ENCODE data around the gene DTD1. TPM values are rescaled to one million over a fixed set of nuclear protein-coding genes. Genes with fewer than 3 reads are reported as not detected.

DTD1 gene
- total RNA-seq, 1 experiment from 2014 or later, result 66.2 TPM

- H3K9me3 ChIP-seq (replicated peaks), result no peaks in the 10 kb centered on the region
- no peaks in the 10 kb centered on the region for H3K27me3 ChIP-seq
- no peak overlapping the region for H3K27ac ChIP-seq
- H3K36me3 ChIP-seq, result no peaks in the 10 kb centered on the region
- H3K4me1 ChIP-seq, result no peaks in the 10 kb centered on the region
- H3K4me3 ChIP-seq, result no peak overlapping the region
- no peak for DNase-seq
Measured at GRCh38 chr20:18665135-18665534, 77.3 kb downstream of the DTD1 start.

GRCh38 chr20:18666803-18667415 is 79.1 kb downstream of the DTD1 start:
- Histone ChIP-seq H3K27ac (no peak overlapping the region), H3K36me3 (no peaks in the 10 kb centered on the region), H3K4me1 (no peaks in the 10 kb centered on the region), H3K27me3 (no peaks in the 10 kb centered on the region), H3K4me3 (no peak overlapping the region), H3K9me3 (replicated peaks) (no peaks in the 10 kb centered on the region)
- DNase-seq, result no peak

GRCh38 chr20:18669241-18670019 is 81.6 kb downstream of the DTD1 start:
- H3K27ac ChIP-seq, result no peak overlapping the region
- no peak overlapping the region for H3K4me3 ChIP-seq
- no peaks in the 10 kb centered on the region for H3K36me3 ChIP-seq
- no peaks in the 10 kb centered on the region for H3K9me3 ChIP-seq (replicated peaks)
- no peaks in the 10 kb centered on the region for H3K27me3 ChIP-seq
- H3K4me1 ChIP-seq, result no peaks in the 10 kb centered on the region
- DNase-seq, result no peak

- Histone ChIP-seq H3K27ac (no peak overlapping the region), H3K4me1 (no peaks in the 10 kb centered on the region)
- DNase-seq, result no peak
Measured at GRCh38 chr20:18671203-18671710, 83.4 kb downstream of the DTD1 start.

GRCh38 chr20:18672834-18673233 is 85.0 kb downstream of the DTD1 start:
- no peaks in the 10 kb centered on the region for H3K9me3 ChIP-seq (replicated peaks)
- no peaks in the 10 kb centered on the region for H3K36me3 ChIP-seq
- no peaks in the 10 kb centered on the region for H3K4me1 ChIP-seq
- no peak overlapping the region for H3K27ac ChIP-seq
- H3K27me3 ChIP-seq, result no peaks in the 10 kb centered on the region
- no peak overlapping the region for H3K4me3 ChIP-seq
- DNase-seq, result no peak

More at GRCh38 chr20:18671203-18671710, 83.4 kb downstream of the DTD1 start:
- no peaks in the 10 kb centered on the region for H3K36me3 ChIP-seq
- H3K4me3 ChIP-seq, result no peak overlapping the region
- no peaks in the 10 kb centered on the region for H3K9me3 ChIP-seq (replicated peaks)
- no peaks in the 10 kb centered on the region for H3K27me3 ChIP-seq

- Histone ChIP-seq H3K4me1 (no peaks in the 10 kb centered on the region), H3K4me3 (no peak overlapping the region), H3K9me3 (replicated peaks) (no peaks in the 10 kb centered on the region), H3K36me3 (no peaks in the 10 kb centered on the region), H3K27me3 (no peaks in the 10 kb centered on the region), H3K27ac (no peak overlapping the region)
- DNase-seq, result no peak
Measured at GRCh38 chr20:18676396-18676795, 88.5 kb downstream of the DTD1 start.

- Histone ChIP-seq H3K36me3 (no peaks in the 10 kb centered on the region), H3K27me3 (no peaks in the 10 kb centered on the region), H3K4me1 (no peaks in the 10 kb centered on the region), H3K9me3 (replicated peaks) (no peaks in the 10 kb centered on the region), H3K4me3 (no peak overlapping the region), H3K27ac (no peak overlapping the region)
- no peak for DNase-seq
Measured at GRCh38 chr20:18677126-18677525, 89.3 kb downstream of the DTD1 start.

GRCh38 chr20:18678549-18679419 is 90.9 kb downstream of the DTD1 start:
- Histone ChIP-seq H3K4me3 (no peak overlapping the region), H3K27ac (no peak overlapping the region), H3K9me3 (replicated peaks) (no peaks in the 10 kb centered on the region), H3K4me1 (no peaks in the 10 kb centered on the region), H3K27me3 (no peaks in the 10 kb centered on the region), H3K36me3 (no peaks in the 10 kb centered on the region)
- DNase-seq, result no peak

- H3K4me1 ChIP-seq, result no peaks in the 10 kb centered on the region
- no peak overlapping the region for H3K27ac ChIP-seq
- H3K27me3 ChIP-seq, result no peaks in the 10 kb centered on the region
- H3K9me3 ChIP-seq (replicated peaks), result no peaks in the 10 kb centered on the region
- DNase-seq, result no peak
- no peak overlapping the region for H3K4me3 ChIP-seq
- H3K36me3 ChIP-seq, result no peaks in the 10 kb centered on the region
Measured at GRCh38 chr20:18683839-18684238, 96.0 kb downstream of the DTD1 start.

- no peaks in the 10 kb centered on the region for H3K9me3 ChIP-seq (replicated peaks)
- H3K36me3 ChIP-seq, result no peaks in the 10 kb centered on the region
- DNase-seq, result no peak
- no peaks in the 10 kb centered on the region for H3K4me1 ChIP-seq
- no peak overlapping the region for H3K4me3 ChIP-seq
- H3K27ac ChIP-seq, result no peak overlapping the region
- H3K27me3 ChIP-seq, result no peaks in the 10 kb centered on the region
Measured at GRCh38 chr20:18684775-18685174, 96.9 kb downstream of the DTD1 start.

- no peak overlapping the region for H3K27ac ChIP-seq
- H3K4me3 ChIP-seq, result no peak overlapping the region
Measured at GRCh38 chr20:18685406-18685805, 97.6 kb downstream of the DTD1 start.

GRCh38 chr20:18686696-18687095 is 98.8 kb downstream of the DTD1 start:
- DNase-seq, result no peak
- Histone ChIP-seq H3K4me1 (no peaks in the 10 kb centered on the region), H3K36me3 (no peaks in the 10 kb centered on the region), H3K9me3 (replicated peaks) (no peaks in the 10 kb centered on the region), H3K27ac (no peak overlapping the region), H3K27me3 (no peaks in the 10 kb centered on the region), H3K4me3 (no peak overlapping the region)

More at GRCh38 chr20:18685406-18685805, 97.6 kb downstream of the DTD1 start:
- Histone ChIP-seq H3K36me3 (no peaks in the 10 kb centered on the region), H3K27me3 (no peaks in the 10 kb centered on the region), H3K4me1 (no peaks in the 10 kb centered on the region), H3K9me3 (replicated peaks) (no peaks in the 10 kb centered on the region)
- no peak for DNase-seq

- no peaks in the 10 kb centered on the region for H3K9me3 ChIP-seq (replicated peaks)
- H3K27ac ChIP-seq, result no peak overlapping the region
- H3K36me3 ChIP-seq, result no peaks in the 10 kb centered on the region
- DNase-seq, result no peak
- no peaks in the 10 kb centered on the region for H3K27me3 ChIP-seq
- H3K4me1 ChIP-seq, result no peaks in the 10 kb centered on the region
- no peak overlapping the region for H3K4me3 ChIP-seq
Measured at GRCh38 chr20:18688676-18689075, 100.8 kb downstream of the DTD1 start.

- no peaks in the 10 kb centered on the region for H3K9me3 ChIP-seq (replicated peaks)
- H3K27me3 ChIP-seq, result no peaks in the 10 kb centered on the region
- no peaks in the 10 kb centered on the region for H3K36me3 ChIP-seq
- DNase-seq, result no peak
- H3K4me3 ChIP-seq, result no peak overlapping the region
- no peaks in the 10 kb centered on the region for H3K4me1 ChIP-seq
- no peak overlapping the region for H3K27ac ChIP-seq
Measured at GRCh38 chr20:18689557-18689956, 101.7 kb downstream of the DTD1 start.

GRCh38 chr20:18692447-18692846 is 104.6 kb downstream of the DTD1 start:
- Histone ChIP-seq H3K27me3 (no peaks in the 10 kb centered on the region), H3K4me3 (no peak overlapping the region), H3K9me3 (replicated peaks) (no peaks in the 10 kb centered on the region), H3K36me3 (no peaks in the 10 kb centered on the region), H3K4me1 (no peaks in the 10 kb centered on the region), H3K27ac (no peak overlapping the region)
- no peak for DNase-seq

All from SJCRH30 (cell line).